ENCODE measurements around the gene FAM149A. TPM values are rescaled to one million over a fixed set of nuclear protein-coding genes. Genes with fewer than 3 reads are reported as not detected.

Gene FAM149A
- total and polyA plus RNA-seq, 2 experiments from 2014 or later: 10.8 to 13.3 TPM

GRCh38 chr4:186107947-186108346 is 3.4 kb downstream of the FAM149A start (continued):
- TF ChIP-seq, protein P1, sequence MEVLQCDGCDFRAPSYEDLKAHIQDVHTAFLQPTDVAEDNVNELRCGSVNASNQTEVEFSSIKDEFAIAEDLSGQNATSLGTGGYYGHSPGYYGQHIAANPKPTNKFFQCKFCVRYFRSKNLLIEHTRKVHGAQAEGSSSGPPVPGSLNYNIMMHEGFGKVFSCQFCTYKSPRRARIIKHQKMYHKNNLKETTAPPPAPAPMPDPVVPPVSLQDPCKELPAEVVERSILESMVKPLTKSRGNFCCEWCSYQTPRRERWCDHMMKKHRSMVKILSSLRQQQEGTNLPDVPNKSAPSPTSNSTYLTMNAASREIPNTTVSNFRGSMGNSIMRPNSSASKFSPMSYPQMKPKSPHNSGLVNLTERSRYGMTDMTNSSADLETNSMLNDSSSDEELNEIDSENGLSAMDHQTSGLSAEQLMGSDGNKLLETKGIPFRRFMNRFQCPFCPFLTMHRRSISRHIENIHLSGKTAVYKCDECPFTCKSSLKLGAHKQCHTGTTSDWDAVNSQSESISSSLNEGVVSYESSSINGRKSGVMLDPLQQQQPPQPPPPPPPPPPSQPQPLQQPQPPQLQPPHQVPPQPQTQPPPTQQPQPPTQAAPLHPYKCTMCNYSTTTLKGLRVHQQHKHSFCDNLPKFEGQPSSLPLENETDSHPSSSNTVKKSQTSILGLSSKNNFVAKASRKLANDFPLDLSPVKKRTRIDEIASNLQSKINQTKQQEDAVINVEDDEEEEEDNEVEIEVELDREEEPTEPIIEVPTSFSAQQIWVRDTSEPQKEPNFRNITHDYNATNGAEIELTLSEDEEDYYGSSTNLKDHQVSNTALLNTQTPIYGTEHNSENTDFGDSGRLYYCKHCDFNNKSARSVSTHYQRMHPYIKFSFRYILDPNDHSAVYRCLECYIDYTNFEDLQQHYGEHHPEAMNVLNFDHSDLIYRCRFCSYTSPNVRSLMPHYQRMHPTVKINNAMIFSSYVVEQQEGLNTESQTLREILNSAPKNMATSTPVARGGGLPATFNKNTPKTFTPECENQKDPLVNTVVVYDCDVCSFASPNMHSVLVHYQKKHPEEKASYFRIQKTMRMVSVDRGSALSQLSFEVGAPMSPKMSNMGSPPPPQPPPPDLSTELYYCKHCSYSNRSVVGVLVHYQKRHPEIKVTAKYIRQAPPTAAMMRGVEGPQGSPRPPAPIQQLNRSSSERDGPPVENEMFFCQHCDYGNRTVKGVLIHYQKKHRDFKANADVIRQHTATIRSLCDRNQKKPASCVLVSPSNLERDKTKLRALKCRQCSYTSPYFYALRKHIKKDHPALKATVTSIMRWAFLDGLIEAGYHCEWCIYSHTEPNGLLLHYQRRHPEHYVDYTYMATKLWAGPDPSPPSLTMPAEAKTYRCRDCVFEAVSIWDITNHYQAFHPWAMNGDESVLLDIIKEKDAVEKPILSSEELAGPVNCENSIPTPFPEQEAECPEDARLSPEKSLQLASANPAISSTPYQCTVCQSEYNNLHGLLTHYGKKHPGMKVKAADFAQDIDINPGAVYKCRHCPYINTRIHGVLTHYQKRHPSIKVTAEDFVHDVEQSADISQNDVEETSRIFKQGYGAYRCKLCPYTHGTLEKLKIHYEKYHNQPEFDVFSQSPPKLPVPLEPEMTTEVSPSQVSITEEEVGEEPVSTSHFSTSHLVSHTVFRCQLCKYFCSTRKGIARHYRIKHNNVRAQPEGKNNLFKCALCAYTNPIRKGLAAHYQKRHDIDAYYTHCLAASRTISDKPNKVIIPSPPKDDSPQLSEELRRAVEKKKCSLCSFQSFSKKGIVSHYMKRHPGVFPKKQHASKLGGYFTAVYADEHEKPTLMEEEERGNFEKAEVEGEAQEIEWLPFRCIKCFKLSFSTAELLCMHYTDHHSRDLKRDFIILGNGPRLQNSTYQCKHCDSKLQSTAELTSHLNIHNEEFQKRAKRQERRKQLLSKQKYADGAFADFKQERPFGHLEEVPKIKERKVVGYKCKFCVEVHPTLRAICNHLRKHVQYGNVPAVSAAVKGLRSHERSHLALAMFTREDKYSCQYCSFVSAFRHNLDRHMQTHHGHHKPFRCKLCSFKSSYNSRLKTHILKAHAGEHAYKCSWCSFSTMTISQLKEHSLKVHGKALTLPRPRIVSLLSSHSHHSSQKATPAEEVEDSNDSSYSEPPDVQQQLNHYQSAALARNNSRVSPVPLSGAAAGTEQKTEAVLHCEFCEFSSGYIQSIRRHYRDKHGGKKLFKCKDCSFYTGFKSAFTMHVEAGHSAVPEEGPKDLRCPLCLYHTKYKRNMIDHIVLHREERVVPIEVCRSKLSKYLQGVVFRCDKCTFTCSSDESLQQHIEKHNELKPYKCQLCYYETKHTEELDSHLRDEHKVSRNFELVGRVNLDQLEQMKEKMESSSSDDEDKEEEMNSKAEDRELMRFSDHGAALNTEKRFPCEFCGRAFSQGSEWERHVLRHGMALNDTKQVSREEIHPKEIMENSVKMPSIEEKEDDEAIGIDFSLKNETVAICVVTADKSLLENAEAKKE (CRISPR knock-in tag; IDR thresholded peaks at IDR 0.05): no peak

DNA sequence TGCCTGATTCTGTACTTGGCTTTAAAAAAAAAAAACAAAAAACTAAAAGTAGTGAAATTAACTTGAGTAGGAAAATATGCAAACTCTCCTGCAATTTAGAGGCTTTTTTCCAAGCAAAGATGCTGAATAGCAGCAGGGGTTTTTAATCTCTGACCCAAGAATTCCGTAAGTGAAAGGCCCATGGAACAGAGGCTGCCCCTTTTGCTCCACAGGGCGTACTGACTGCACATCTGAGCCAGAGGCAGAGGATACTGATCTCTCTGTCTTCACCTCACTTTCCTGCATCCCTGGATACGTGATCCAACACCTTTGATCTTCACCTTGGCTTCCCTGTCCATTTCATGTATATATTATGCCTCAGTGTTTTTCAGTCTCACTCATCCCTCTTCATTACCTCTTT is 3.9 kb downstream of the FAM149A start:
- Mint-ChIP-seq H3K27ac (no peak overlapping the region), H3K4me1 (peaks cover 23% of the 10 kb centered on the region), H3K9me3 (peaks cover 5% of the 10 kb centered on the region; the same call in 2 of the 3 replicates), H3K4me3 (no peak overlapping the region), H3K27me3 (ENCODE audit: insufficient read depth, low read depth, poor library complexity) (peaks cover 28% of the 10 kb centered on the region), H3K36me3 (ENCODE audit: low read depth) (peaks cover 5% of the 10 kb centered on the region; the same call in 2 of the 3 replicates)
- Histone ChIP-seq H3K4me3 (no peak overlapping the region), H3K36me3 (ENCODE audit: insufficient read depth) (no peaks in the 10 kb centered on the region), H3K79me2 (replicated peaks; ENCODE audit: insufficient read depth) (0 out of 2 replicates have a peak, but pooled peaks cover 9% of the 10 kb centered on the region), H3K27ac (ENCODE audit: low read depth) (peak overlapping the region; percentile 8; the same call in 1 of the 2 replicates), H3F3A (replicated peaks; ENCODE audit: low read depth) (peaks cover 7% of the 10 kb centered on the region; the same call in 1 of the 2 replicates), H3K4me1 (ENCODE audit: insufficient read depth) (peaks cover 16% of the 10 kb centered on the region), H3K27me3 (ENCODE audit: insufficient read depth) (peaks cover 28% of the 10 kb centered on the region), H4K20me1 (replicated peaks; ENCODE audit: insufficient read depth) (no peaks in the 10 kb centered on the region), H2AFZ (no peak overlapping the region), H3K9me2 (ENCODE audit: insufficient read depth) (no peaks in the 10 kb centered on the region), H3K4me2 (peak overlapping the region; percentile 59)
- DNase-seq (ENCODE audit: low spot score): no peak
- ATAC-seq: no peak
- TF ChIP-seq ZNF114 (CRISPR knock-in tag; IDR thresholded peaks at IDR 0.05) (no peak), EZH2phosphoT487 (IDR thresholded peaks at IDR 0.05; ENCODE audit: unreplicated experiment) (no peak), CTCF (conservative IDR thresholded peaks at IDR 0.05; ENCODE audit: low read depth in 2 of 2) (no peak), JUNB (IDR thresholded peaks at IDR 0.05; ENCODE audit: unreplicated experiment) (no peak), POLR2AphosphoS5 (IDR thresholded peaks at IDR 0.05; ENCODE audit: low read depth) (no peak)
- TF ChIP-seq, protein P1 (CRISPR knock-in tag; IDR thresholded peaks at IDR 0.05): no peak
